CD4-positive, CD25-positive, alpha-beta regulatory T cell (primary cell): ENCODE measurements around the gene CES2. TPM values are rescaled to one million over a fixed set of nuclear protein-coding genes. Genes with fewer than 3 reads are reported as not detected.
A peak's percentile ranks its signal among the peaks of the same experiment; 100 is the strongest.

Experiments used
- ATAC-seq, 2 donors: fragments of 150-1000 bp; cut with Tn5 transposase; one replicate each; pipeline ENCODE4 v1.10.0; 2021; ENCODE audit warnings: low read depth in 2 of 2, moderate number of reproducible peaks in 2 of 2, moderate library complexity in 1 of 2
- DNase-seq, 3 donors: peaks; one replicate each; pipeline versions ENCODE4 v3.0.0 to v3.0.0-alpha.2; 2012 to 2022; ENCODE audit warnings: mixed read lengths in 1 of 3
- H3K27ac ChIP-seq: one replicate; pipeline ENCODE4 v1.7.0; 2013; ENCODE audit warnings: mild to moderate bottlenecking, low read length; ENCODE audit not compliant: insufficient read depth, poor library complexity, severe bottlenecking
- H3K27me3 ChIP-seq: one replicate; pipeline ENCODE4 v1.7.0; 2013; ENCODE audit warnings: low read length; ENCODE audit not compliant: control insufficient read depth, insufficient read depth
- H3K36me3 ChIP-seq: one replicate; pipeline ENCODE4 v1.7.0; 2013; ENCODE audit warnings: mild to moderate bottlenecking, low read length, moderate library complexity; ENCODE audit not compliant: control insufficient read depth, insufficient read depth
- H3K4me1 ChIP-seq: 2 replicates; pipeline ENCODE4 v1.7.0; 2013; ENCODE audit warnings: mild to moderate bottlenecking, low read length; ENCODE audit not compliant: insufficient read depth, control insufficient read depth, poor library complexity, severe bottlenecking
- H3K4me3 ChIP-seq: one replicate; pipeline ENCODE4 v1.7.0; 2013; ENCODE audit warnings: low read depth, mild to moderate bottlenecking, low read length, moderate library complexity
- H3K9me3 ChIP-seq, 2 experiments: 1 replicate in 1 of 2; 2 replicates in 1 of 2; pipeline ENCODE4 v1.7.0; 2013; ENCODE audit warnings: low read length in 2 of 2, mild to moderate bottlenecking in 1 of 2, moderate library complexity in 1 of 2; ENCODE audit not compliant: control insufficient read depth in 2 of 2
- H3K27ac Mint-ChIP-seq, 3 donors: one replicate each; pipeline ENCODE4 v1.8.0; 2020 to 2022; ENCODE audit warnings: mild to moderate bottlenecking in 3 of 3, mixed read lengths in 3 of 3, moderate library complexity in 2 of 3
- H3K27me3 Mint-ChIP-seq: one replicate; pipeline ENCODE4 v1.8.0; 2022; ENCODE audit warnings: mild to moderate bottlenecking, mixed read lengths
- H3K36me3 Mint-ChIP-seq: one replicate; pipeline ENCODE4 v1.8.0; 2020; ENCODE audit warnings: mixed read lengths
- H3K4me1 Mint-ChIP-seq, 4 donors: one replicate each; pipeline ENCODE4 v1.8.0; 2020 to 2022; ENCODE audit warnings: mixed read lengths in 4 of 4, mild to moderate bottlenecking in 1 of 4
- H3K4me3 Mint-ChIP-seq, 4 donors: one replicate each; pipeline ENCODE4 v1.8.0; 2020 to 2022; ENCODE audit warnings: mild to moderate bottlenecking in 4 of 4, mixed read lengths in 4 of 4, moderate library complexity in 3 of 4
- H3K9me3 Mint-ChIP-seq, 7 donors: one replicate each; pipeline ENCODE4 v1.8.0; 2020 to 2022; ENCODE audit warnings: mixed read lengths in 7 of 7, mild to moderate bottlenecking in 3 of 7, moderate library complexity in 2 of 7
- polyA plus RNA-seq, 4 donors: library from polyadenylated mRNA; unstranded; fragments of 300-500 nt; fragmentation: Illumina TruSeq; gene quantifications; one replicate each; pipeline ENCODE4 v1.2.3, GENCODE V29; 2021
- total RNA-seq: library from RNA; stranded (reverse); gene quantifications from one replicate; pipeline ENCODE4 v1.2.3, GENCODE V29; 2022

CES2 gene
- total and polyA plus RNA-seq, 5 donors from 2014 or later = 19.3 to 35.4 (median 19.9) TPM

DNA sequence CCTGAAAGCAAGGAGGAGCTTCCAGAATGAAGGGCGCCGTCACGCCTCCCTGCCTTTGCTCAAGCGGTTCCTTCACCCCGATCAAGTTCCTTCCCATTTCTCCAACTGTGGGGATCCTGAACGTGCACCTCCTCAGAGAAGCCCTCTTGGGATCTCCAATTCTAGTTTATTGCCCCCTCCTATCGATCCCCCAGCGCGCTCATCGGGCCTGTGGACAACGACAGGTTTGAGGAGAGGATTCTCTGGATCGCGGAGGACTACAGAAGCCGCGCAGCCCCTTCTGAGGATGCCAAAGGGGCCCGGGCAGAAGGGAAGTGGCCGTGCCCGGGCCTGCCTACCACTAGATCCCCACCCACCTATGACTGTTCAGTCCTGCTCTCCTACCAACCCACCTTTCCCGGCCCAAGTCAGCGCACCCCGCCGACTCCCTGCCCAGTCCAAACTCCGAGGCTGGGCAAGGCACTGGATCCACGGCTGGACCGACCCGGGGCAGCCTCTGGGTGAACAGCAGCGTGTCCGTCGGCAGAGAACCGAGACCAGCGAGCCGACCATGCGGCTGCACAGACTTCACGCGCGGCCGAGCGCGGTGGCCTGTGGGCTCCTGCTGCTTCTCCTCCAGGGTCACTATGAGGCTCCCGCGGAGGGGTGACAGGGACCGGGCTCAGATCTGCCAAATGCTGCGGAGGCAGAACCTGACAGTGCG lies 13.0 kb downstream of the CES2 start:
- Histone ChIP-seq H3K9me3 (peaks cover 0 to 4% of the 10 kb centered on the region in 2 experiments), H3K27ac (no peak overlapping the region), H3K4me1 (peaks cover 18% of the 10 kb centered on the region), H3K36me3 (peaks cover 1% of the 10 kb centered on the region), H3K27me3 (peaks cover 23% of the 10 kb centered on the region), H3K4me3 (peak overlapping the region; percentile 67)
- DNase-seq = peak in 1 of 3 donors; percentile 20
- Mint-ChIP-seq H3K4me3 (peak overlapping the region; percentile 75 to 93 (median 88)), H3K9me3 (peaks cover 0 to 2% (median 0%) of the 10 kb centered on the region in 7 donors), H3K27ac (peak overlapping the region in 1 of 3 donors; percentile 51), H3K27me3 (peaks cover 58% of the 10 kb centered on the region), H3K4me1 (peaks cover 0 to 29% (median 13%) of the 10 kb centered on the region in 4 donors), H3K36me3 (peaks cover 3% of the 10 kb centered on the region)
- ATAC-seq = peak in 1 of 2 donors; percentile 23

DNA sequence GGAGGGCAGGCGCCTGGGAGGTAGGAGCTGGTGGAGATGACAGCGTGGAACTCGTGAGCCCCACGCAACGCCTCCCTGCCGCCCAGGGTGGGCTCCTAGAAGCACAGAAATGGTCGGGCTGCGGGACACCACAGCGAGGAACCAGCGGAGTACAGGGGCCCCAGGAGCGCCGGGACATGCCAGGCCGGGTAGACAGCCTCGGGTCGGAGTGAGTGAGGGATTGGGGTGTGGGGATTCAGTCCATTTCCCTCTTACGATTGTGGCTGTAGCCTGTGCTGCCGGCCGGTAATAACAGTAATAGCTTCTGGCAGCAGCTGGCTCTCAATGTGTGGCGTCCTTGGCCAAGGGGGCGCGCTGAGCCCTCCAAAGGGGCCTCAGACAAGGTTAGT lies 13.5 kb downstream of the CES2 start:
- Histone ChIP-seq H3K4me1 (peaks cover 18% of the 10 kb centered on the region), H3K27ac (no peak overlapping the region), H3K36me3 (no peaks in the 10 kb centered on the region), H3K9me3 (peaks cover 0 to 4% of the 10 kb centered on the region in 2 experiments), H3K27me3 (peaks cover 23% of the 10 kb centered on the region), H3K4me3 (no peak overlapping the region)
- Mint-ChIP-seq H3K4me1 (peaks cover 0 to 29% (median 14%) of the 10 kb centered on the region in 4 donors), H3K27ac (no peak overlapping the region), H3K27me3 (peaks cover 60% of the 10 kb centered on the region), H3K9me3 (peaks cover 0 to 2% (median 0%) of the 10 kb centered on the region in 7 donors), H3K4me3 (peak overlapping the region; percentile 75 to 93 (median 88)), H3K36me3 (peaks cover 3% of the 10 kb centered on the region)
- DNase-seq (no peak), ATAC-seq (no peak)

DNA sequence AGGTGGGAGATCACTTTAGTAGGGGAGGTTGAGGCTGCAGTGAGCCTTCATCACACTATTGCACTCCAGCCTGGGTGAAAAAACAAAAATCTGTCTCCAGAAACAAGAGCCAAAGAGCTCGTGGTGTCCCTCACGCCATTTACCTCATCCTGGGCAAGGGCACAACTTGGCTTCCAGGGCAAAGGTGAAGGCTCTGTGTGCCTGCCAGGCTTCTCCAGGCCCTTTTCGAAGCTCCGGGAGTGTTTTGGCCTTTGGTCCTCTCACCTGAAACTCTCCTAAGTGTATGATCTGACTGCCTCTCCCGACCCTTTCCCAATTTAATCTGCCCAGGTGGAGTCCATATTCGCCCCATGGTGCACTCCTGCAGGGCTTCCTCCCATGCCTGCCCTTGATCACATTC lies 14.2 kb downstream of the CES2 start:
- no peaks in the 10 kb centered on the region for H3K36me3 Mint-ChIP-seq
- ATAC-seq = no peak
- peaks cover 23% of the 10 kb centered on the region for H3K27me3 ChIP-seq
- DNase-seq = no peak
- H3K9me3 ChIP-seq = peaks cover 0 to 4% of the 10 kb centered on the region in 2 experiments
- H3K27me3 Mint-ChIP-seq = peaks cover 66% of the 10 kb centered on the region
- H3K36me3 ChIP-seq = no peaks in the 10 kb centered on the region
- H3K9me3 Mint-ChIP-seq = peaks cover 0 to 3% (median 0%) of the 10 kb centered on the region in 7 donors
- peak overlapping the region in 2 of 4 donors; percentile 28 to 36 for H3K4me3 Mint-ChIP-seq
- H3K27ac ChIP-seq = no peak overlapping the region
- H3K4me1 Mint-ChIP-seq = peaks cover 0 to 32% (median 16%) of the 10 kb centered on the region in 4 donors
- H3K27ac Mint-ChIP-seq = no peak overlapping the region
- no peak overlapping the region for H3K4me3 ChIP-seq
- peaks cover 21% of the 10 kb centered on the region for H3K4me1 ChIP-seq

DNA sequence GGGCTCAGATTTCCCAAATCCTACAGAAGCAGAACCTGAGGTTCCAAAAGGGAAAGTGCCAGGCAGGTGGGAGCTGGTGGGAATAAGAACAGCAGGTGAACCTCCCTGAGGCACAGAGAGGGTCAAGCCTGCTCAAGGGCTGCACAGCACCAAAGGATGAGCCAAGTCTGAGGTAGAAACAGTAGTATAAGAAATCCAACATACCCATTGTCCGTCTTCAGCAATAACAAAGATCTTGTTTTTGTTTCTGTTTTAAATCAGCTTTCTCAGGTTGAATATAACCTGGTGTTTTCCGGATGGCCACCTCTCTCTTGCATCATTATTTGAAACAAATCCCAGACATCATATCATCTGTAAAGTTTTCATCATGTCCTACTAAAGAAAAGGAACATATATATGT lies 15.1 kb downstream of the CES2 start:
- Mint-ChIP-seq H3K9me3 (peaks cover 0 to 3% (median 0%) of the 10 kb centered on the region in 7 donors), H3K27me3 (peaks cover 66% of the 10 kb centered on the region), H3K36me3 (no peaks in the 10 kb centered on the region), H3K4me1 (peaks cover 0 to 32% (median 16%) of the 10 kb centered on the region in 4 donors), H3K27ac (no peak overlapping the region), H3K4me3 (peak overlapping the region in 1 of 4 donors; percentile 1)
- DNase-seq = no peak
- H3K27ac ChIP-seq = no peak overlapping the region
- peaks cover 21% of the 10 kb centered on the region for H3K4me1 ChIP-seq
- no peak overlapping the region for H3K4me3 ChIP-seq
- no peak for ATAC-seq
- peaks cover 0 to 4% of the 10 kb centered on the region in 2 experiments for H3K9me3 ChIP-seq
- no peaks in the 10 kb centered on the region for H3K36me3 ChIP-seq
- peaks cover 23% of the 10 kb centered on the region for H3K27me3 ChIP-seq

GRCh38 chr16:66950971-66951790 lies 15.9 kb downstream of the CES2 start:
- DNase-seq (no peak), ATAC-seq (no peak)
- H3K36me3 Mint-ChIP-seq = no peaks in the 10 kb centered on the region
- H3K4me1 ChIP-seq = peaks cover 21% of the 10 kb centered on the region
- H3K27ac ChIP-seq = no peak overlapping the region
- H3K36me3 ChIP-seq = no peaks in the 10 kb centered on the region
- H3K9me3 Mint-ChIP-seq = peaks cover 0 to 3% (median 0%) of the 10 kb centered on the region in 7 donors
- peaks cover 23% of the 10 kb centered on the region for H3K27me3 ChIP-seq
- peaks cover 0 to 4% of the 10 kb centered on the region in 2 experiments for H3K9me3 ChIP-seq
- H3K4me3 ChIP-seq = no peak overlapping the region
- peaks cover 0 to 32% (median 16%) of the 10 kb centered on the region in 4 donors for H3K4me1 Mint-ChIP-seq
- no peak overlapping the region for H3K27ac Mint-ChIP-seq
- H3K4me3 Mint-ChIP-seq = no peak overlapping the region
- peaks cover 69% of the 10 kb centered on the region for H3K27me3 Mint-ChIP-seq

DNA sequence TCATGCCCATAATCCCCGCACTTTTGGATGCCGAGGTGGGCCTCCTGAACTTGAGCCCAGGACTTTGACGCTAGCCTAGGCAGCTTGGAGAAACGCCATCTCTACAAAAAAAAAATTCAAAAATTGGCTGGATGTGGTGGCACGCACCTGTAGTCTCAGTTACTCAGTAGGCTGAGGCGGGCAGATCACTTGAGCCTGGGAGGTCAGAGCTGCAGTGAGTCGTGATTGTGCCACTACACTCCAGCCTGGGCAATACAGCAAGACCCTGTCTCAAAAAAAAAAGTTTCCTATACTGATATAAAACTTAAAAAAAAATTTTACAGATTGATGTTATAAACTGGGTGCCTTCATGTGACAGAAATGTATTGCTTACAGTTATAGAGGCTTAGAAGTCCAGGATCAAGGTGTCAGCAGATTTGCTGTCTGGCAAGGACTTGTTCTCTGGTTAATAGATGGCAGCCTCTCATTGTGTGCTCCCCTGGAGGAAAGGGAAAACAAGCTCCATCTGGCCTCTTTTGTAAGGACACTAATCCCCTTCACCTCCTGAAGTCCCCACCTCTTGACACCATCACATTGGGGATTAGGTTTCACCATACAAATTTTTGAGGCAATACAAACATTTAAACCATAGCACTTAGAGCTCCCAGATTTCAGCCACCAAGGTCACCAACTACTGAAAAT lies 17.3 kb downstream of the CES2 start:
- no peak overlapping the region for H3K4me3 Mint-ChIP-seq
- ATAC-seq (no peak), DNase-seq (no peak)
- Histone ChIP-seq H3K27ac (no peak overlapping the region), H3K4me3 (no peak overlapping the region), H3K27me3 (peaks cover 23% of the 10 kb centered on the region), H3K36me3 (no peaks in the 10 kb centered on the region), H3K9me3 (peaks cover 0 to 4% of the 10 kb centered on the region in 2 experiments), H3K4me1 (peaks cover 17% of the 10 kb centered on the region)
- H3K36me3 Mint-ChIP-seq = no peaks in the 10 kb centered on the region
- H3K9me3 Mint-ChIP-seq = peaks cover 0 to 3% (median 0%) of the 10 kb centered on the region in 7 donors
- peaks cover 0 to 24% (median 10%) of the 10 kb centered on the region in 4 donors for H3K4me1 Mint-ChIP-seq
- H3K27me3 Mint-ChIP-seq = peaks cover 63% of the 10 kb centered on the region
- H3K27ac Mint-ChIP-seq = no peak overlapping the region

GRCh38 chr16:66953462-66954096 lies 18.3 kb downstream of the CES2 start:
- peaks cover 0 to 19% (median 11%) of the 10 kb centered on the region in 4 donors for H3K4me1 Mint-ChIP-seq
- ATAC-seq = no peak
- no peak overlapping the region for H3K27ac Mint-ChIP-seq
- H3K4me1 ChIP-seq = peaks cover 7% of the 10 kb centered on the region
- no peak overlapping the region for H3K4me3 ChIP-seq
- H3K27me3 ChIP-seq = peaks cover 23% of the 10 kb centered on the region
- no peak overlapping the region for H3K27ac ChIP-seq
- peak overlapping the region in 1 of 4 donors; percentile 64 for H3K4me3 Mint-ChIP-seq
- no peaks in the 10 kb centered on the region for H3K36me3 ChIP-seq
- no peak for DNase-seq
- H3K36me3 Mint-ChIP-seq = no peaks in the 10 kb centered on the region
- peaks cover 54% of the 10 kb centered on the region for H3K27me3 Mint-ChIP-seq
- peaks cover 0 to 4% of the 10 kb centered on the region in 2 experiments for H3K9me3 ChIP-seq
- peaks cover 0 to 3% (median 0%) of the 10 kb centered on the region in 7 donors for H3K9me3 Mint-ChIP-seq
